ENCODE measurements around the gene FCMR.
A peak's percentile ranks its signal among the peaks of the same experiment; 100 is the strongest.
"Not testable (repeated sequence)": the region's sequence is repeated elsewhere in the genome, so short reads cannot be mapped to it uniquely, and the experiment has no call there.

Gene FCMR

GRCh38 chr1:206872139-206872538 is 49.6 kb downstream of the FCMR start:
- DNase-seq: no peak

- DNase-seq: no peak
Observed at GRCh38 chr1:206868264-206868663, 53.5 kb downstream of the FCMR start.

GRCh38 chr1:206867716-206868115 is 54.0 kb downstream of the FCMR start:
- DNase-seq: no peak

- DNase-seq: no peak
Observed at GRCh38 chr1:206867239-206867638, 54.5 kb downstream of the FCMR start.

DNA sequence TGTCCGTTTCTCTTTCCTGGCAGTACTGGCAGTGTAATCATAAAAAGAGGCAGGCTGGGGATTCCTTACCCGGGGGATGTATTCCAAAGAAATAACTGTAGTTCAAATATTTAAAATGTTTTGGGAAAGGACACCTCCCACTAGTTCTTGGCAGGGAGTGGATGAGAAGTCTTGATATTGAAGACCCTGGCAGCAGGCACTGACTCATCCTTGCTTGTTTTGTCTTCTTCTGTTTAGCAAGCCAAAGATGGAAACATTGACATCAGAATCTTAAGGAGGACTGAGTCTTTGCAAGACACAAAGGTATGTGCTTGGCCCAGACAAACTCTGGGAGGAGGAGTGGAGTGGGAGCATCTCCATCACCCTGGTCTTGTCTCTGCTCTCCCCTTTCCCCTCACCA is 55.7 kb downstream of the FCMR start:
- DNase-seq: no peak

DNA sequence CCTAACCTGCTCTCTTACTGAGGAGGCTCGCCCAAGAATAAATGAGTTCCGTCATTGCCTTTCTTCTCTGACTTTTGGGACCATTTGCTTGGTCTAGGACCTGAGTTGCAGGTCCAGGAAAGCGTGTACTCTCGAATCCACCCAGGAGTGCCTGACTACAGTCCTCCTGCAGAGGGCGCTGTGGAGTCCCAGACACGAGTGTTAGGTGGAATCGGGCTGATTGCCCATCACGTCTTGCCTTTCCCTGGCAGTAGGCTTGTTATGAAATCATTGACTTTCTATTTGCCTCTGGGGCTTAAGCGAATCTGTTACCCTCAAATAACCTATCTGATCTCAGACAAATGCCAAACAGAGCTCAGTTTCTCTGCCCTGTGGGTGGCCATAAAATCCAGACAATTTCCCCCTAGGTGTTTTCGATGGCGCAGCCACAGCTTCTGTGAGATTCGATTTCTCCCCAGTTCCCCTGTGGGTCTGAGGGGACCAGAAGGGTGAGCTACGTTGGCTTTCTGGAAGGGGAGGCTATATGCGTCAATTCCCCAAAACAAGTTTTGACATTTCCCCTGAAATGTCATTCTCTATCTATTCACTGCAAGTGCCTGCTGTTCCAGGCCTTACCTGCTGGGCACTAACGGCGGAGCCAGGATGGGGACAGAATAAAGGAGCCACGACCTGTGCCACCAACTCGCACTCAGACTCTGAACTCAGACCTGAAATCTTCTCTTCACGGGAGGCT is 56.6 kb downstream of the FCMR start, which contains the start of gene IL20:
TSS of gene IL20 (plus strand) at position 685 of the 733 bp plus-strand sequence. CDS start 230 bp downstream, outside the sequence.
- peak; percentile 88 for DNase-seq

DNA sequence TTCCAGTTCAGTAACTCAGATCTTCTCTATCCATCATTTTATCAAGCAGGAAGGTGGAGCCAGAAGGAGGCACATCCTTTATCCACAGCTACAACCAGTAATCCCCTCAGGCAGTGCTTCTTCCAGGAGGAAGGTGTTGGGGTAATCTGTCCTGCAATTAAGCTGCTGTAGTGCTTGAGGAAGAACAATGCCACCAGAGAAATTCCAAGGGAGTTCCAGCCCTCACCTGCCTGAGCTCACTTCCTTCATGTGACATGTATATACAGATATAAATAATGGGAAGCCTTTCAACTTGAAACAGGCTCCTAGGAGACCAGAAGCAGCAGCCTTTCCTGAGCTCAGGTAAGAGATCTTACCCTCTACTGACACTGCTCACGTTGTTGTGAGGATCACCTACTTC is 58.5 kb downstream of the FCMR start:
- DNase-seq: no peak

- DNase-seq: no peak
Observed at GRCh38 chr1:206860165-206860564, 61.6 kb downstream of the FCMR start.

DNA sequence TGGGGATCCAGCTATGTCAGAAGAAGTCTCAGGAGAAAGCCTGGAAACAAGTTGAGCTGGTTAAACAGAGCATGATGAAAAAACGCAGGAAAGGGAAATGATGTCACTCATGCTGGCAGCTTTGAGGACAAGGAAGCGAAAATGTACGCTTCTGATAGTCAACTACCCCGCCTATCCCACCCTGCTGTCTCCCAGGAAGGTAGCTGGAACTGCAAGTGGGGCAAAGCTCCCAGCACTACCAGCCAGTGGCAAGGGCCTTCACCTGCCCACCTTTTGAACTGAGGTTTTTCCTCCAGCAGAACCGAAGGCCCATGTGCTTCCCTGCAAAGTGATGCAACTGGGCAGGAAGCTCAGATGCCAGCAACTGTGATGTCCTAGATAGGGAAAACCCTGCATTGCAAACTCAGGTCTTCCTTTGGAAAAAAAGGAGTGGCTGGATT is 62.6 kb downstream of the FCMR start:
- DNase-seq: no peak

- peak; percentile 40 for DNase-seq
Observed at GRCh38 chr1:206856674-206857464, 64.9 kb downstream of the FCMR start.

DNA sequence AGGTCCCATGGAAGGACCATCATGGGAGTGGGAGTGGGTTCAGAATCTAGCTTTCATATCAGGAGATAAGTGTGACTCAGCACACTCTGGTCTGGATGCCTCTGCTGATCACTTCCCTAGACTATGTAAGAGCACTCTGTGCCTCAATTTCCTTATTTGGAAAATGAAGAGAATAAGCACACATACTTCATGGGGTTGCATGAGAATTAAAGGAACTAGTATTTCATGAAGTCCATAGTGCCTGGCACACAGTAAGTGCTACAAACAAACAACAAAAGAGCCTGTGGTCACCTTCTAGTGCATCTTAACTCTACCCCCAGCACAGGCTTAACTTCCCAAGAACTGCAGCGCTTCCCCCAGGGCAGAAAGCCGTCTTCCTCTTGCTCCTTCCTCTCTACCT is 65.9 kb downstream of the FCMR start:
- no peak for DNase-seq

DNA sequence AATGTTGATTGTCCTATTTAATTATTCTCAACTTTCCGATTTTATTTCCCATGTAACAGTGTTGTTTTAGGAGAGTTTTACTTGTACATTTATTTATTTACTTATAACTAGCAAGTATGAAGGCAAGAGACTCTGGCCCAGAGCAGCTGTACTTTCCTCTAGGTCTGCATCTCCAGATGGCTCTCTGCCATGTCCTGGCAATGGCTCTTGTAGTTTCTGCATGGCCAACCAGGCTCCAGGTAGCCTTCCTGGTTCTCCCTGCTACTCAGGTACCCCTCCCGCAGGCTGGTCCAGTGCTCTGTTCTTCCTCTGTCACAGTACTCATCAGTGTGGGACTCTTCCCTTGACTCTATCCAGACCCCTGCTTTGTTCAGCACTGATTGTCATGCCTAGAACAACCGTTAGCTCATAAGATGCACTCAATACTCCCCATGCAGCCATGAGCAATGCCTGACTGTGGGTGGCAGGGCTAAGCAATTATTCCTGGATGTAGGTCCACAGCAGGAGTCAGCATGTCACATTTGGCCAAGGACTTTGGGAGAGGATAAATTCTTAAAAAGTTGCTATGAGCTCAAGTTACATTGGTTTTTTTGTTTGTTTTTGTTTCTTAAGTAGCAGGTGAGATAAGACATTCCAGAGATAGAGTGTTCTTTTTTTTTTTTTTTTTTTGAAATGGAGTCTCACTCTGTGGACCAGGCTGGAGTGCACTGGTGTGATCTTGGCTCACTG is 67.2 kb downstream of the FCMR start:
- no peak for DNase-seq

DNA sequence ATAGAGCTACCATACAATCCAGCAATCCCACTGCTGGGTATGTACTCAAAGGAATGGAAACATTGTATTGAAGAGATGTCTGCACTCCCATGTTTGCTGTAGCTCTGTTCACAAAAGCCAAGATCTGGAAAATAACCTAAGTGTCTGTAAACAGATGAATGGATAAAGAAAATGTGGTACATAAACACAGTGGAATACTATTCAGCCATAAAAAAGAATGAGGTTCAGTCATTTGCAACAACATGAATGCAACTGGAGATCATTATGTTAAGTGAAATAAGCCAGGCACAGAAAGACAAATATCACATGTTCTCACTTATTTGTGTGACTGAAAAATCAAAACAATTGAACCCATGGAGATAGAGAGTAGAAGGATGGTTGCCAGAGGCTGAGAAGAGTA is 68.0 kb downstream of the FCMR start:
- DNase-seq: not testable (repeated sequence)
